ENCODE results near the gene MGAT3. TPM values are rescaled to one million over a fixed set of nuclear protein-coding genes. Genes with fewer than 3 reads are reported as not detected.
A peak's percentile ranks its signal among the peaks of the same experiment; 100 is the strongest.

The MGAT3 gene
- total RNA-seq, 4 donors from 2014 or later = 0.55 to 1.0 (median 0.59) TPM

GRCh38 chr22:39496131-39496838, 39.5 kb downstream of the MGAT3 start:
- Histone ChIP-seq H3K36me3 (no peaks in the 10 kb centered on the region), H3K4me3 (no peak overlapping the region), H3K27ac (peak overlapping the region in 2 of 4 donors; percentile 41 to 48), H3K27me3 (no peaks in the 10 kb centered on the region), H3K9me3 (no peaks in the 10 kb centered on the region), H3K4me1 (peaks cover 3 to 27% of the 10 kb centered on the region in 2 donors)
- TF ChIP-seq POLR2A (IDR thresholded peaks at IDR 0.05) = no peak
- TF ChIP-seq, protein P1, sequence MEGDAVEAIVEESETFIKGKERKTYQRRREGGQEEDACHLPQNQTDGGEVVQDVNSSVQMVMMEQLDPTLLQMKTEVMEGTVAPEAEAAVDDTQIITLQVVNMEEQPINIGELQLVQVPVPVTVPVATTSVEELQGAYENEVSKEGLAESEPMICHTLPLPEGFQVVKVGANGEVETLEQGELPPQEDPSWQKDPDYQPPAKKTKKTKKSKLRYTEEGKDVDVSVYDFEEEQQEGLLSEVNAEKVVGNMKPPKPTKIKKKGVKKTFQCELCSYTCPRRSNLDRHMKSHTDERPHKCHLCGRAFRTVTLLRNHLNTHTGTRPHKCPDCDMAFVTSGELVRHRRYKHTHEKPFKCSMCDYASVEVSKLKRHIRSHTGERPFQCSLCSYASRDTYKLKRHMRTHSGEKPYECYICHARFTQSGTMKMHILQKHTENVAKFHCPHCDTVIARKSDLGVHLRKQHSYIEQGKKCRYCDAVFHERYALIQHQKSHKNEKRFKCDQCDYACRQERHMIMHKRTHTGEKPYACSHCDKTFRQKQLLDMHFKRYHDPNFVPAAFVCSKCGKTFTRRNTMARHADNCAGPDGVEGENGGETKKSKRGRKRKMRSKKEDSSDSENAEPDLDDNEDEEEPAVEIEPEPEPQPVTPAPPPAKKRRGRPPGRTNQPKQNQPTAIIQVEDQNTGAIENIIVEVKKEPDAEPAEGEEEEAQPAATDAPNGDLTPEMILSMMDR (IDR thresholded peaks at IDR 0.05 in 4 of 5, conservative IDR thresholded peaks at IDR 0.05 in 1 of 5) = peak; percentile 41 to 77 (median 59)
- intact Hi-C loops (cut with DNase I; ENCODE audit: low total_unique reads) (loop anchor here (5.0 kb wide), 1 partner anchor 1264 kb away; no protein-coding TSS in a partner anchor), in situ Hi-C loops (cut with MboI; ENCODE audit: low sequenced_read_pairs in 4 of 4) (no loop called here)
- ATAC-seq (peak in 1 of 2 donors; percentile 79), DNase-seq (peak in 1 of 2 donors; percentile 65)

- in situ Hi-C loops (cut with MboI; ENCODE audit: low sequenced_read_pairs in 4 of 4) (no loop called here), intact Hi-C loops (cut with DNase I; ENCODE audit: low total_unique reads) (loop anchor here (5.0 kb wide), 1 partner anchor 1265 kb away; no protein-coding TSS in a partner anchor)
- Histone ChIP-seq H3K9me3 (no peaks in the 10 kb centered on the region), H3K27ac (no peak overlapping the region), H3K4me3 (no peak overlapping the region), H3K4me1 (peaks cover 9 to 32% of the 10 kb centered on the region in 2 donors), H3K27me3 (no peaks in the 10 kb centered on the region), H3K36me3 (no peaks in the 10 kb centered on the region)
- ATAC-seq (no peak), DNase-seq (no peak)
- TF ChIP-seq, protein P1 (IDR thresholded peaks at IDR 0.05 in 4 of 5, conservative IDR thresholded peaks at IDR 0.05 in 1 of 5) = no peak
- no peak for TF ChIP-seq POLR2A (IDR thresholded peaks at IDR 0.05)
These were observed 40.6 kb downstream of the MGAT3 start for GRCh38 chr22:39497429-39497828.

DNA sequence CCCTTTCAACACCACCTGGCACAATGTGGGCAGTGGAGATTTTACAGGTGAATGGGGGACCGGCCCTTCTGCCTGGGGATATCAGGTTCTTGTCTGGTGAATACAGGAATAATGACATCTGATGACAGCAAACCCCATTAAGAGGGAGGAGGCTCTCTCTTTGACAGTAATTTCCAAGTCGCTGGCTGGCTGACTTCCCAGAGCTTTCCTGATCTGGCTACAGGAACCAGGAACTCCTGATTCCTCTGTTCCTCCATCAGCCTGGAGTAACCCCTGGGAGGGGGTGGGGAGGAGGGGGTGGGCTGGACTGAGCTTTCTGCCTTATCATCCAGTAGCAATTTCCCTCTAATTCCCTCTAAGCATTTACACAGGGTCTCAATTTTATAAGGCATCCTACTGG, 41.6 kb downstream of the MGAT3 start:
- intact Hi-C loops (cut with DNase I; ENCODE audit: low total_unique reads) (loop anchor here (5.0 kb wide), 1 partner anchor 1266 kb away; no protein-coding TSS in a partner anchor), in situ Hi-C loops (cut with MboI; ENCODE audit: low sequenced_read_pairs in 4 of 4) (no loop called here)
- peak overlapping the region in 1 of 4 donors; percentile 58 for H3K27ac ChIP-seq
- no peaks in the 10 kb centered on the region for H3K27me3 ChIP-seq
- H3K36me3 ChIP-seq = no peaks in the 10 kb centered on the region
- ATAC-seq = no peak
- no peak for DNase-seq
- H3K4me3 ChIP-seq = no peak overlapping the region
- no peaks in the 10 kb centered on the region for H3K9me3 ChIP-seq
- peaks cover 15 to 38% of the 10 kb centered on the region in 2 donors for H3K4me1 ChIP-seq
- TF ChIP-seq POLR2A (IDR thresholded peaks at IDR 0.05) = no peak
- TF ChIP-seq, protein P1 (IDR thresholded peaks at IDR 0.05 in 4 of 5, conservative IDR thresholded peaks at IDR 0.05 in 1 of 5) = no peak

- H3K27ac ChIP-seq = peak overlapping the region in 2 of 4 donors; percentile 12 to 17
- H3K4me3 ChIP-seq = no peak overlapping the region
- DNase-seq (no peak), ATAC-seq (no peak)
- no peaks in the 10 kb centered on the region for H3K9me3 ChIP-seq
- H3K27me3 ChIP-seq = no peaks in the 10 kb centered on the region
- intact Hi-C loops (cut with DNase I; ENCODE audit: low total_unique reads) = loop anchor here (5.0 kb wide), 1 partner anchor 1267 kb away; no protein-coding TSS in a partner anchor
- no peaks in the 10 kb centered on the region for H3K36me3 ChIP-seq
- no peak for TF ChIP-seq POLR2A (IDR thresholded peaks at IDR 0.05)
- TF ChIP-seq, protein P1 (IDR thresholded peaks at IDR 0.05 in 4 of 5, conservative IDR thresholded peaks at IDR 0.05 in 1 of 5) = no peak
- H3K4me1 ChIP-seq = peaks cover 20 to 42% of the 10 kb centered on the region in 2 donors
- in situ Hi-C loops (cut with MboI; ENCODE audit: low sequenced_read_pairs in 4 of 4) = no loop called here
These were observed 42.0 kb downstream of the MGAT3 start for GRCh38 chr22:39498802-39499201.

Measured in gastrocnemius medialis (tissue), 4 donors.